Activated CD4-positive, alpha-beta T cell treated with anti-CD3 and anti-CD28 coated beads, Interleukin-10, Interleukin-2, amounts not matched to agents 100 ng/mL and 50 ng/mL, durations not matched to agents 16 hours and 8 hours (primary cell): ENCODE data around the gene HNRNPC.
"Not testable (repeated sequence)": the region's sequence is repeated elsewhere in the genome, so short reads cannot be mapped to it uniquely, and the experiment has no call there.

Experiments used
- DNase-seq: peaks from one replicate; pipeline ENCODE4 v3.0.0-alpha.2; 2020

Gene HNRNPC

GRCh38 chr14:21269252-21270046 is at the start of gene HNRNPC:
Gene HNRNPC (minus strand): TSS chr14:21269442. CDS start chr14:21234193, 35,249 bp downstream.
- DNase-seq = peak; percentile 100

- DNase-seq = no peak
Measured at GRCh38 chr14:21317398-21317797, 48.2 kb upstream of the HNRNPC start.

DNA sequence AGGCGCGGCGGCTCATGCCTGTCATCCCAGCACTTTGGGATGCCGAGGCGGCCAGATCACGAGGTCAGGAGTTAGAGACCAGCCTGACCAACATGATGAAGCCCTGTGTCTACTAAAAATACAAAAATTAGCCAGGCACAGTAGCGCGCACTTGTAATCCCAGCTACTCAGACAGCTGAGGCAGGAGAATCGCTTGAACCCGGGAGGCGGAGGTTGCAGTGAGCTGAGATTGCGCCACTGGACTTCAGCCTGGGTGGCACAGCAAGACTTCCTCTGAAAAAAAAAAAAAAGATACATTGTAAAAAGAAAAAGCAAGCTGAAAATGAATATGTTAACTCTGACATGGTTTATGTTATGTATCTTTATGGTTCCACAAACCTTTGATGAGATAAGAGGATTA is 44.3 kb upstream of the HNRNPC start:
- DNase-seq = no peak

GRCh38 chr14:21311614-21312013 is 42.4 kb upstream of the HNRNPC start:
- no peak for DNase-seq

DNA sequence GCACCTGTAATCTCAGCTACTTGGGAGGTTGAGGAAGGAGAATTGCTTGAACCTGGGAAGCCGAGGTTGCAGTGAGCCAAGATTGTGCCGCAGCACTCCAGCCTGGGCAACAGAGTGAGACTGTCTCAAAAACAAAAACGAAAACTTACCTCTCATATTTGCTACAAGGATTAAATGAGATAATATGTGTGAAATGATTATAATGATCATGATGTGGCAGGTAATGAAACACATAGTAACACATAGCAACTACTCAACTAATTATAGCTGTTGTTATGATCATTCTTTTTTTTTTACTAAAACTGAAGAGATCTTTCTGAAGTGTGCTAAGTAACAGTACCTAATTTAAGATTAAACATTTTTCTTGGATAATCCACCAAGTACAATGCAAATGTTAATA is 40.7 kb upstream of the HNRNPC start:
- no peak for DNase-seq

- no peak for DNase-seq
Measured at GRCh38 chr14:21309238-21309636, 40.0 kb upstream of the HNRNPC start.

- peak; percentile 91 for DNase-seq
Measured at GRCh38 chr14:21308479-21309237, 39.4 kb upstream of the HNRNPC start.

DNA sequence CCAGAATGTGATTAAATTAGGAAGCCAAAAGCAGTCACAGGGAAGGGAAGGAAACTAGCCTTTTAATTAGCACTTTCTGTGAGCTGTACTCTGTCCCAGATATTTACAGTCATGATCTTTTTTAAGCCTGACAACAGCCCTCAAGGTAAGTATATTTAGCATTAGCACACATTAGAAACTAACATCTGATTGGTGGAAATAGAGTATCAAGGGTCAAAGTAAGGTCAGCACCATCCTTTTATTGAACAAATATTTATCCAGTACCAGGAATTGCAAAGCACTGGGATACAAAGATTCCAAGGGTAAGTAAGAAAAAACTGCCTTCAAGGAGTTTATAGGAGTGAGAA is 38.9 kb upstream of the HNRNPC start:
- no peak for DNase-seq

DNA sequence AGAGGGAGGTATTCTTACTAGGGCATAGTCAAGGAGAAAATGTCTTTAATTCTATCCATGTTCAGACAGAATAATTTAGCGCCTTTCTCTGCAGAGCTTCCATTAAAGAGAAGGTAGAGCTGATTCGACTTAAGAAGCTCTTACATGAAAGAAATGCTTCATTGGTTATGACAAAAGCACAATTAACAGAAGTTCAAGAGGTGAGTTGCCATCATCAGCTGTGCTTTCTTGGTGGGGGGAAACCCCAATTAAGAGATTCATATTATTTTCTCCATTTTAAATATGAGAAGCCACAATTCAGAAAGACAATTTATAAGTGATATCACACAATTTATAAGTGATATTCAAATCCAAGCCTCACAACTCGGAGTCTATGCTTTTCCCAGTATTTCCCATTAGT is 38.4 kb upstream of the HNRNPC start:
- DNase-seq = no peak

GRCh38 chr14:21302836-21303140 is 33.5 kb upstream of the HNRNPC start:
- DNase-seq = not testable (repeated sequence)

DNA sequence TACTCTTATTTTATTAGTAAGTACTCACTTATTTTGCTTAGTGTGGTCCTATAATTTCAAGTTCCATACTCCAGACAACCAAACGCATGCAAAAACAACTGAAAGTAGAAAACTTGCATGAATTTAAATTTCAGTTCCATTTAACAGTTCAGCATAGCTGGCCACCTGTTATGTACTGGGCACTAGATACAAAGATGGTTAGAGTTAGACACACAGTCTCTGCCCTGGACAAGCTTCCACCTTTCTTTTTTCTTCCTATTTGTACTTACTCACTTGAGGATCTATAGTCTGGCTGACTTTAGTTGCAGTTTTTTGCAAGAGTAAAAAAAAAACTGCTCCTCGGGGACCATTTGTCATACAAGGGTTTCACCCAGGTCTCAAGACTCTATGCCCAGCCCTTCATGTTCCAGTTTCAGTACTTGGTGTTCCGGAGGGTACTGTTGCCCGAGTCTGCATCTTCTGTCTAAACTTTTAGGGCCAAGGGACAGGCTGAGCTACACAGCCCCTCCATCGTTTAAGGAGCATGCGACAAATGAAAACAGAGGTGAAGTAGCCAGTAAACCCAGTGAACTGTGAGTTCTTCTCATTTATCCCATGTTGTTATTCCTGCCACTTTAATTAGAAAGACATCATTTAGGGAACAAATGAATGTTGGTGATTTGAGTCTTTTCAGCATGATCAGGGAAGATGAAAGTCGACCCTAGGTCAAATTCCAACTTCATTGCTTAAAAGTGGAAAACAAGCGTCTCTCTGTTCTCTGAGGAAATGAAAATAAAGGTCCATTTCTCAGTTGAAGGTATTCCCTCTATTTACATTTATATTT is 33.0 kb upstream of the HNRNPC start:
- DNase-seq = no peak

DNA sequence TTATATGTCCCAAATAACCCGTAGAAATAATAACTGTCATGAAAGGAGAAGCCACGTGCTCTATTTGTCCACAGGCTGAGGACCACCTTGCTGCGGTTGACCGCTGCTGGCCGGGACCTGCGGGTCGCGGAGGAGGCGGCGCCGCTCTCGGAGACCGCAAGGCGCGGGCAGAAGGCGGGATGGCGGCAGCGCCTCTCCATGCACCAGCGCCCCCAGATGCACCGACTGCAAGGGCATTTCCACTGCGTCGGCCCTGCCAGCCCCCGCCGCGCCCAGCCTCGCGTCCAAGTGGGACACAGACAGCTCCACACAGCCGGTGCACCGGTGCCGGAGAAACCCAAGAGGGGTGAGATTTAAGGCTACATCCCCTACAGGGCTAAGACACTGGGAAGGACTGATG is 31.6 kb upstream of the HNRNPC start:
- peak; percentile 18 for DNase-seq

- DNase-seq = no peak
Measured at GRCh38 chr14:21299562-21300130, 30.4 kb upstream of the HNRNPC start.

DNA sequence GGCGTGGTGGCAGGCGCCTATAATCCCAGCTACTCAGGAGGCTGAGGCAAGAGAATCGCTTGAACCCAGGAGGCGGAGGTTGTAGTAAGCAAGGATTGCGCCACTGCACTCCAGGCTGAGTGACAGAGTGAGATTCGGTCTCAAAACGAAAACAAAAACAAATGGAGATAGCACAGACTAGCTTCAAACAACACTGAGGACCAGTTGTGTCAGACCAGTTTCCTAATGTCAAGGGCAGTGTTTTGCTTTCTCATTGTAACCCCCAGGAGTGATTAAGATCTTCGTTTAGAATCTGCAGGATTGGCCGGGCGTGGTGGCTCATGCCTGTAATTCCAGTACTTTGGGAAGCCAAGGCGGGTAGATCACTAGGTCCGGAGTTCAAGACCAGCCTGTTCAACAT is 29.1 kb upstream of the HNRNPC start:
- DNase-seq = no peak

DNA sequence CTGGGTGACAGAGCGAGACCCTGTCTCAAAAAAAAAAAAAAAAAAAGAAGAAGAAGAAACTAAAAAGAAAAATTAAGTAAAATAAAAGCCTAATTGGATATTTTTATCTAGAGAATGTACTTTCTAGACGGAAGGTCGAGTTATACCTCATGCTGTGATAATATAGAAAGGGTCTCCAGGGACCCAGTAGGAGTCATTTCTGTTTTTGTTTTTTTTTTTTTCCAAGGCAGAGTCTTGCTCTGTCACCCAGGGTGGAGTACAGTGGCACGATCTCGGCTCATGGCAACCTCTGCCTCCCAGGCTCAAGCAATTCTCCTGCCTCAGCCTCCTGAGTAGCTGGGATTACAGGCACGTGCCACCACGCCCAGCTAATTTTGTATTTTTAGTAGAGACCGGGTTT is 24.8 kb upstream of the HNRNPC start:
- not testable (repeated sequence) for DNase-seq

GRCh38 chr14:21287168-21287567 is 17.9 kb upstream of the HNRNPC start:
- no peak for DNase-seq

- DNase-seq = not testable (repeated sequence)
Measured at GRCh38 chr14:21286516-21286915, 17.3 kb upstream of the HNRNPC start.

DNA sequence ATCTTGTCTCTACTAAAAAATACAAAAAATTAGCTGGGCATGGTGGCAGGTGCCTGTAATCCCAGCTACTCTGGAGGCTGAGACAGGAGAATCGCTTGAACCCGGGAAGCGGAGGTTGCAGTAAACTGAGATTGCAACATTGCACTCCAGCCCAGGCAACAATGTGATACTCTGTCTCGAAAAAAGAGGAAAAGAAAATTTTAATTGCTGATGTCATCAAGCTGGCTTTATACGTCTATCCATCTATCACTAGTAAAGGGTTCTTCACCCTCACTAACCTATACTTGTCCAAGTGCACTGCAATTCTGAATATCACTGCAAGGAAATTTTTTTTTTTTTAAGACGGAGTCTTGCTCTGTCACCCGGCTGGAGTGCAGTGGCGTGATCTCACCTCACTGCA is 12.7 kb upstream of the HNRNPC start:
- DNase-seq = not testable (repeated sequence)

GRCh38 chr14:21279783-21280182 is 10.5 kb upstream of the HNRNPC start, which contains the start of gene RPGRIP1:
Gene RPGRIP1 (plus strand): TSS chr14:21280083. CDS start chr14:21287977, 7,894 bp downstream.
- DNase-seq = no peak

DNA sequence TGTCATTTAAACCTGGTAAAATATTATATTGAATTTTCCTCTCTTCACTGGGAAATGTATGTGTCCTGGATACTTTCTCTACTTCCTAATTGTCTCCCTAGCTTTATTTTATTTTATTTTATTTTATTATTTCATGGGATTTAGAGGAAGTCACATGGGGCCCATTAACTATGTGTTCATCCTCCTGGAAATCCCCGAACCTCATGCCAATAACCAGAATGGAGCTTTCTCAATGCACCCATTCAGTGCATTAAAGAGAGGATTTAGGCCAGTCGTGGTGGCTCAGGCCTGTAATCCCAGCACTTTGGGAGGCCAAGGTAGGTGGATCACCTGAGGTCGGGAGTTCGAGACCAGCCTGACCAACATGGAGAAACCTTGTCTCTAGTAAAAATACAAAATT is 9.4 kb upstream of the HNRNPC start:
- DNase-seq = no peak

DNA sequence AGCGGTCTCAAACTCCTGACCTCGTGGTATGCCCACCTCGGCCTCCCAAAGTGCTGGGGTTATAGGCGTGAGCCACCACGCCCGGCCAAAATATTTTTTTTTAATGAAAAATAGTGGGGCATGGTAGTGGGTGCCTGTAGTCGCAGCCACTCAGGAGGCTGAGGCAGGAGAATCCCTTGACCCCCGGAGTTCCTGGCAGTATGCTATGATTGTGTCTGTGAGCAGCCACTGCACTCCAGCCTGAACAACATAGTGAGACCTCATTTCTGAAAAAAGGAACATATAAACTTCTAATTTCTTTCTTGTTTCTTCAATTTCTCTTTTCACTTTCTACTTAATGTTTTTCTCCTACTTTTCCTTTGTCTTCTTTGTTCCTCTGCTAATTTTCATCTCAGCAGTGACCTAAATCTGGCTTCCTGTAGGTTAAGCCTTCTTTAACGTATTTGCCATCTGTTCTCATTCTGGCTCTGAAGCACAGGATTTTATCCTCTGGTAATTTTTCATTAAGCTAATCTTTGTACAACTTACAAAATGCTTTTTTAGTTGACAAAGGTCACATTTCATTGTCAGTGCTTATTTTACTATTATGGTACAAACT is 6.1 kb upstream of the HNRNPC start:
- no peak for DNase-seq

- DNase-seq = not testable (repeated sequence)
Measured at GRCh38 chr14:21272661-21273060, 3.4 kb upstream of the HNRNPC start.
